Forelimb muscle (tissue), 1 donor: Measurements from ENCODE around the gene IGFL4. TPM values are rescaled to one million over a fixed set of nuclear protein-coding genes. Genes with fewer than 3 reads are reported as not detected.

Experiments
- DNase-seq: peaks from one replicate; pipeline ENCODE4 v3.0.0-alpha.2; 2013; ENCODE audit warnings: low read depth
- polyA plus RNA-seq: library from polyadenylated mRNA; unstranded; fragments of 120-200 nt; gene quantifications from one replicate; pipeline ENCODE4 v1.2.1, GENCODE V29; 2013; ENCODE audit not compliant: insufficient read length

IGFL4 gene
- polyA plus RNA-seq, 1 donor: 5.1 TPM

- DNase-seq: no peak
These were observed 20.0 kb downstream of the IGFL4 start for GRCh38 chr19:46020819-46021125.

GRCh38 chr19:46019270-46019669 lies 21.5 kb downstream of the IGFL4 start:
- no peak for DNase-seq

- no peak for DNase-seq
These were observed 22.0 kb downstream of the IGFL4 start for GRCh38 chr19:46018729-46019251.

- no peak for DNase-seq
These were observed 22.7 kb downstream of the IGFL4 start for GRCh38 chr19:46017874-46018675.

GRCh38 chr19:46017095-46017429 lies 23.7 kb downstream of the IGFL4 start:
- DNase-seq: no peak

GRCh38 chr19:46016426-46017094 lies 24.2 kb downstream of the IGFL4 start:
- peak; percentile 52 for DNase-seq

- DNase-seq: no peak
These were observed 24.9 kb downstream of the IGFL4 start for GRCh38 chr19:46015687-46016425.

GRCh38 chr19:46014941-46015686 lies 25.7 kb downstream of the IGFL4 start:
- no peak for DNase-seq

GRCh38 chr19:46014534-46014933 lies 26.3 kb downstream of the IGFL4 start:
- DNase-seq: no peak

- DNase-seq: no peak
These were observed 31.0 kb downstream of the IGFL4 start for GRCh38 chr19:46009530-46010510.

GRCh38 chr19:46006411-46006810 lies 34.4 kb downstream of the IGFL4 start:
- DNase-seq: no peak

GRCh38 chr19:46002678-46003275 lies 38.0 kb downstream of the IGFL4 start:
- no peak for DNase-seq

- no peak for DNase-seq
These were observed 40.1 kb downstream of the IGFL4 start for GRCh38 chr19:46000491-46001246.

GRCh38 chr19:45999653-46000121 lies 41.1 kb downstream of the IGFL4 start:
- DNase-seq: no peak

- DNase-seq: no peak
These were observed 42.0 kb downstream of the IGFL4 start for GRCh38 chr19:45998834-45999233.

- no peak for DNase-seq
These were observed 43.9 kb downstream of the IGFL4 start for GRCh38 chr19:45996933-45997332.

- DNase-seq: no peak
These were observed 45.0 kb downstream of the IGFL4 start for GRCh38 chr19:45995715-45996385.

- DNase-seq: peak; percentile 98
These were observed 45.6 kb downstream of the IGFL4 start, which contains the start of gene CCDC61 for GRCh38 chr19:45994998-45995714. Gene CCDC61, plus strand, starts transcription at chr19:45995467. Its CDS starts 7,552 bp downstream, at chr19:46003019.
